Renal pelvis (tissue), 4 donors: ENCODE measurements around the gene OTP. TPM values are rescaled to one million over a fixed set of nuclear protein-coding genes. Genes with fewer than 3 reads are reported as not detected.

Experiments
- DNase-seq: peaks from one replicate; pipeline ENCODE4 v3.0.0-alpha.2; 2013
- polyA plus RNA-seq, 3 donors: library from polyadenylated mRNA; unstranded; fragments of 120-200 nt; gene quantifications; one replicate each; pipeline ENCODE4 v1.2.1, GENCODE V29; 2013; ENCODE audit not compliant: insufficient read length in 3 of 3

Gene OTP
- polyA plus RNA-seq, 3 donors: 0.03 TPM; not detected in 2

- DNase-seq: no peak
Observed at GRCh38 chr5:77640589-77641396, 2.3 kb upstream of the OTP start.

DNA sequence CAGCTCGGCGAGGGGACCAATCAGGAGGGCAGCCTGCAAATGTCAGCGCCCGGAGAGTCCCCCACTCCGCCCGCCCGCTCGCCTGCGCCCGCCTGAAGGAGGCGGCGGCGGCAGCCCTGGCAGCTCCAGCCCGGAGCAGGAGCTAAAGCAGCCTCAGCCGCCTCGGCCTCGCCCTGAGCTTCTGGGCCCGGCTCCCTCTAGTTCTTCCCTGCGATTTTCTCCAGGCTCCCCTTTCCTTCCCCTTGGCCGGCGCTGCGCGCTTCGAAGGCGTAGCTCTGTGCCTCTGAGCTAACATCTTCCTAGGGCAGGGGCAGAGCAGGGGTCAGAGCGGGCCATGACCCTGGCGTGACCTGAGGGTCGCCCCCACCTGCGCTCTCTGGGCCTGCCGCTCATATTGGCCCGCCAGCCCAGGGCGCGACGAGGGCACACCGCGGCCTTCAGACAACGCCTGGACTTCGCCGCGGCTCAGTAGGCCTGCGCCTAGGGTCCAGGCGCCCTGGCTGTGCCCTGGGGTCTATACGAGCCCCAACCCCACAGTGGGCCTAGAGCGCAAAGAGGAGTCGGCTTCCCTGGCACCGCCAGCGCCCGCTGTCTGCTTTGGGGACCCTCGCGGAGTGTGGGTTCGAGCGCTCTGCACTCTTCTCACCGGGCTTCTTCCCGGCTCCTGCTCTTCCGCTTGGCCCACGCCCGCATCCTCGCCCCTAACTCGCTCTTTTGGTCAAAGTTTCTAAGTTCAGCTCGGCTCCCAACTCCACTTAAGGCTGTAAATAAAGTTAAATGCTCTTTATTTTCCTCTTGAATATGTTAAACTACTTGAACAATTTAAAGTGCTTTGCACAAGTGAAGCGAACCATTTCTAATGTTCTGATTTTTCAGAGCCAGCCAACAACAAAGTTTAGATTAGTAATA, 504 bp upstream of the OTP start:
- DNase-seq: no peak

DNA sequence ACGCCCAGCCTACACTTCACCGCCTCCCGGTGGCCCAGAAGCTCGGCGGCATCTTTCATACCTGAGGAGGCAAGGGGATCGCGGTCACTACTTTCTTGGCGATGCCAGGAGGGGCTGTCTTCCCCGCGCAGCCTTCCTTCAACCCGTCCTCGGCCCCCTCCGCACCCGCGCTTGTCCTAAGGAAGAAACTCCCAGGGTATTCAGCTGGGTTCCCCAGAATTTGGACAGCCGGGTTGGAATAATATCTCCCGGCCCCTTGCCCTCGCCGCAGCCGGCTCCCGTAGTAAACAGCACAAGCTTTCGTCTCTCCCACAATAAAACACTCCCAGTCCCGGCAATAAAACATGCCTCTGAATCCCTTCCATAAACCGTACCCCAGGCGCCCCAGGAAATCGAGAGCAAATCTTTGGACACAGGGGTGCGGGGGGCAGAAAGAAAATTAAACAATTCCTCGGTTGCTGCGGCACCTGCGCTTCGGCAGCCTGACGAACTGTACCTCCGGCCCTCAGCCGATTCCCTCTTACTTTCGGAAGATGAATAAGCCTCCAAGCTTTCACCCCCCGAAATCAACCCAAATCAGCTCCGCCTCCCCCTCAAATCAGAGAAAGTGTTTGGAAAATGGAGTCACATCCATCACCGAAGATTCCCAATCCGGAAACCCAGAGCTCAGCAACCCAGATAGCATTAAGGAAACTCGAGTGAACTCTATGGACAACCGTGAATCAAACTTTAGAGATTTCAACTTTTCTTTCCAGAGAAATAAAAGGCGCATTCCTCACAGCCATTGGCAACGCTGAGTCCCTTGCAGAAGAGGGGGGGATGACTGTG, 1.1 kb downstream of the OTP start:
- DNase-seq: no peak

GRCh38 chr5:77636641-77637169, 1.8 kb downstream of the OTP start:
- DNase-seq: no peak

DNA sequence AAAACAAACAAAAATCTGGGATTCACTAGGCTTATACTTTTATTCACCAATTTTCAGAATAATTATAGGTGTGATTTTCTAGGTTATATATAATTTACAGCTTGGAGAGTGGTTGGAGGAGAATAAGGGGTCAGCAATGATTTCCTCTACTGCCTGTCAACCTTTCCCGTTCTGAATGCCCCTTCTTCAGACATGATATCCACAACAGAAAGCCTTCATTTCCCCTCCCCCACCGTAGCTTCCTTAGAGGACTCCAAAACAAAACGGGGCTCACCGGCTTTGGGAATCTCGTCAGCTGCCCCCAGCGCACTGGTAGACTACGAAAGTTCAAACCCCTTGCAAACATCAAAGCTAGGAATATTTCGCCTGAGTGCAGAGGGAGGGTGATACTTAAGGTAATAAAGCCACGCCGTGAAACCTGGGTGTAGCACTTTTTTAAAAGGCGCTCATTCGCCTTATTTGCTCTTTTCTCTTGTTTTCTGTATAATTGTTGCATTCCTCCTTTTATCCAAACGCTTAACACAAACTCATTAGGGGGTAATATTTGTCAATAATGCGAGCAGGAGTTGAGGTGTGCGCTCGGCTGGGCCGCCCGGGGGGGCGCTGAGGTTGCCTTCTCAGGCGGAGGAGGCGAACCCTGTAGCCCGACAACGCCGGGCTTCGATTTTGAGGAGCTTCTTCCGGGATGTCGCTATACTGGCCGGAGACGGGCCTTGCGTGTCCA, 2.4 kb downstream of the OTP start:
- no peak for DNase-seq

- no peak for DNase-seq
Observed at GRCh38 chr5:77635067-77635916, 3.2 kb downstream of the OTP start.

DNA sequence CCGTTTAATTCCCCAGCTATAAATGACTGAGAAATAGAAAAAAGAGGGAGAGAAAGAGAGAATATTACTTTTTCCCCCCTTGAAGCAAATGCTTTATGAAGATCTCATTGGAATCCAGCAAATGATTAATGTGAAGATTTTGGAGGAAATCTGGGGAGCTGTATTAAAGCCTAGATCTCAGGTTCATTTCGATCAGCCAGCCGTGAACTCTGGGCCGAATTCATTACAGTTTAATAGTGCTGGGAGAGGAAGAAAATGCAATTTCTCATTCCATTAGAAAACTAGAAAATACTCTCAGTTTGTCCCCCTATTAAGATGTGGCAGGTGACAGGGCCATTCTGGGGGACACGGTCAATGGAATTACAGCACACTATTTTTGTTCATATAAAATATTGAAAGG, 4.8 kb downstream of the OTP start:
- no peak for DNase-seq

- no peak for DNase-seq
Observed at GRCh38 chr5:77633207-77633675, 5.3 kb downstream of the OTP start.

- DNase-seq: no peak
Observed at GRCh38 chr5:77632526-77633206, 5.8 kb downstream of the OTP start.

GRCh38 chr5:77630114-77630680, 8.3 kb downstream of the OTP start:
- DNase-seq: no peak

DNA sequence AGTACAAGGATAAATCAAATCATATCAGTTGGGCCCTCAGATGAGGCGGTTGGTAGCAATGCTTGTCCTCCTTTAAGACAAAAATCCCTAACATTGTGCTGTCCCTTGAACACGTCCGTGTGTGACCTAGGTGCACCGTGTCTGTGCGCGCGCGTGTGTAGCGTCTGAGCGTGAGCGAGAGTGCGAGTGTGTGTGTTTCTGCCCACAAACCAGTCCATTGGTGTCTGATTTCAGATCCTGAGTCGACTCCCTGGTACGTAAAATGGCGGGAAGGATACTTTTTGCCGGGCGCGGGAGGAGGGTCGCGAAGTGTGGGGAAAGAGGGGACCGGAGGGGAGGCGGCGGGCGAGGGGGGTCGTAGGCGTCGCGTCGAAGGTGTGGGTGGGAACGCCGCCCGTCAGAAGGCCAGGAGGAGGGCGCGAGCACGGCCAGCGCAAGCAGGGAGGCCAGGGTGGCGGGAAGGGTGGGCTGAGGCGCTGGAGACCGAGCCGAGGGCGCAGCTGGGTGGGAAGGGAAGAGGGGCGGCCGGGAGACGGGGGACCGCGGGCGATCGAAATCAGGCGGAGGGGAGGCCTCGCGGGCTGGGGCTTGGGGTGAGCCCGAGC, 8.9 kb downstream of the OTP start:
- no peak for DNase-seq

GRCh38 chr5:77628840-77629508, 9.5 kb downstream of the OTP start:
- no peak for DNase-seq

GRCh38 chr5:77627869-77628674, 10.4 kb downstream of the OTP start:
- no peak for DNase-seq

- no peak for DNase-seq
Observed at GRCh38 chr5:77623203-77623740, 15.2 kb downstream of the OTP start.

- no peak for DNase-seq
Observed at GRCh38 chr5:77621440-77621839, 17.1 kb downstream of the OTP start.

DNA sequence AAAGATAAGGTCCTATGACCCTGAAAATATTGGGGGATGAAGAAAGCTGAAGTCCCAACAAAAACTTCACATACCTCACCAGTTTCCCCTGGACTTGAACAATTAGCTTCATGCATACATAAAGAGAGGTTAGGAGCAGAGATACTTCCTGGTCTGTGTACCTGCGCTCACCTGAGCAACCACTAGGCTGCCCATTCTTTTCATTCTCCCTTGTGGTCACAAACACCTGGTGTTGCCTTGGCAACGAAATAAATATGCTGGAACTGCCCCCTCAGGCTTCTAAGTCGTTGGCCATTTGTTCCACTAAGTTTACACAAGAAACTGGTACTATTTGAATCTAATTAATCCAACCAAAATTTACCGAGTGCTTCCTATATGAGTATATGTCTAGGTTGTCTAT, 18.1 kb downstream of the OTP start:
- DNase-seq: no peak

GRCh38 chr5:77616920-77617319, 21.6 kb downstream of the OTP start:
- DNase-seq: no peak
